Measurements from ENCODE around the gene GRIP2.

DNA sequence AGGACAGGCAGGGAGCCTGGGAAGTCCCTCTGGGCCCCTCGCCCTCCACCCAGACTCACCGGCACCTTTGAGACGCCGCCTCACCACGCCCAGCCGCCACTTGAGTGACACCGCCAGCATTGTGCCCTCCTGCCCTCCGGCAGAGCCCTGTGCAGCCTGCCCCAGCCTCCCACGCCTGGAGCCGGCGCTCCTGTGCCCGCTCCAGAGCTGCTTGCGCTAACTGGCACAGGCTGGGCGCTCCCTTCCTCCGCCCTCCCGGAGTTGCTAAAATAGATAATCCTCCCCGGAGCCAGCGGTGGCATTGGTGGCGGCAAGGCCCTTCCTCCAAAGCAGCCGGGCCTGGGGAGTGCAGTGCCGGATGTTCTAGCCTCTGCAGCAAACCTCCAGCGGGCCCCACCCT is 15.7 kb upstream of the GRIP2 start:
- TF ChIP-seq, protein P1, sequence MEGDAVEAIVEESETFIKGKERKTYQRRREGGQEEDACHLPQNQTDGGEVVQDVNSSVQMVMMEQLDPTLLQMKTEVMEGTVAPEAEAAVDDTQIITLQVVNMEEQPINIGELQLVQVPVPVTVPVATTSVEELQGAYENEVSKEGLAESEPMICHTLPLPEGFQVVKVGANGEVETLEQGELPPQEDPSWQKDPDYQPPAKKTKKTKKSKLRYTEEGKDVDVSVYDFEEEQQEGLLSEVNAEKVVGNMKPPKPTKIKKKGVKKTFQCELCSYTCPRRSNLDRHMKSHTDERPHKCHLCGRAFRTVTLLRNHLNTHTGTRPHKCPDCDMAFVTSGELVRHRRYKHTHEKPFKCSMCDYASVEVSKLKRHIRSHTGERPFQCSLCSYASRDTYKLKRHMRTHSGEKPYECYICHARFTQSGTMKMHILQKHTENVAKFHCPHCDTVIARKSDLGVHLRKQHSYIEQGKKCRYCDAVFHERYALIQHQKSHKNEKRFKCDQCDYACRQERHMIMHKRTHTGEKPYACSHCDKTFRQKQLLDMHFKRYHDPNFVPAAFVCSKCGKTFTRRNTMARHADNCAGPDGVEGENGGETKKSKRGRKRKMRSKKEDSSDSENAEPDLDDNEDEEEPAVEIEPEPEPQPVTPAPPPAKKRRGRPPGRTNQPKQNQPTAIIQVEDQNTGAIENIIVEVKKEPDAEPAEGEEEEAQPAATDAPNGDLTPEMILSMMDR (IDR thresholded peaks at IDR 0.05), result no peak
- no peak for TF ChIP-seq POLR2A (IDR thresholded peaks at IDR 0.05)
